Keratinocyte (primary cell): Measurements from ENCODE around the gene ZNF597.

Experiments
- CTCF ChIP-seq, 3 experiments: IDR thresholded peaks in 1 of 3; conservative IDR thresholded peaks in 1 of 3; optimal IDR thresholded peaks in 1 of 3; 2 replicates in 2 of 3; 3 replicates in 1 of 3; pipeline versions ENCODE3 to v1.5.1; 2011; ENCODE audit warnings: low read length in 3 of 3, mild to moderate bottlenecking in 3 of 3, moderate library complexity in 2 of 3, control low read depth in 1 of 3, inconsistent platforms in 1 of 3; ENCODE audit not compliant: insufficient read depth in 2 of 3; ENCODE audit errors: extremely low read depth in 1 of 3
- EZH2 ChIP-seq: IDR thresholded peaks from one replicate; pipeline ENCODE4 v1.6.1; 2012; ENCODE audit warnings: inconsistent platforms, mild to moderate bottlenecking, low read length, moderate library complexity

- TF ChIP-seq EZH2, result no peak
- TF ChIP-seq CTCF (optimal IDR thresholded peaks at IDR 0.05 in 1 of 3, IDR thresholded peaks at IDR 0.05 in 1 of 3, conservative IDR thresholded peaks at IDR 0.05 in 1 of 3; ENCODE audit: extremely low read depth in 1 of 3, insufficient read depth in 2 of 3, low read length in 3 of 3), result no peak
These were observed 32.5 kb upstream of the ZNF597 start for GRCh38 chr16:3475604-3476375.
